Stromal cell of bone marrow (primary cell): ENCODE results near the gene TEAD1.

Experiments used
- DNase-seq: peaks from one replicate; pipeline ENCODE4 v3.0.0-alpha.2; 2012; ENCODE audit warnings: low read depth

The TEAD1 gene

DNA sequence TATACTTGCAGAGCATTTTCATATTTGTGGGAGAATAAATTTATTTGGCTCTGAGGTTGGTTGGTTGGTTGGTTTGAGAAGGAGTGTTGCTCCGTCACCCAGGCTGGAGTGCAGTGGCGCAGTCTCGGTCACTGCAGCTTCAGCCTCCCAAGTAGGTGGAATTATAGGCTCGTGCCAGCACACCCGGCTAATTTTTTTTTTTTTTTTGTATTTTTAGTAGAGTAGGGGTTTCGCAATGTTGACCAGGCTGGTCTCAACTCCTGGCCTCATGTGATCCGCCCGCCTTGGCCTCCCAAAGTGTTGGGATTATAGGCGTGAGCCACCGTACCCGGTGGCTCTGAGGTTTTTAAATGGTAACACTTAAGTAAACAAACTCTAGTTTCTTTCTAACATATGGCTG is 161.1 kb downstream of the TEAD1 start:
- no peak for DNase-seq

DNA sequence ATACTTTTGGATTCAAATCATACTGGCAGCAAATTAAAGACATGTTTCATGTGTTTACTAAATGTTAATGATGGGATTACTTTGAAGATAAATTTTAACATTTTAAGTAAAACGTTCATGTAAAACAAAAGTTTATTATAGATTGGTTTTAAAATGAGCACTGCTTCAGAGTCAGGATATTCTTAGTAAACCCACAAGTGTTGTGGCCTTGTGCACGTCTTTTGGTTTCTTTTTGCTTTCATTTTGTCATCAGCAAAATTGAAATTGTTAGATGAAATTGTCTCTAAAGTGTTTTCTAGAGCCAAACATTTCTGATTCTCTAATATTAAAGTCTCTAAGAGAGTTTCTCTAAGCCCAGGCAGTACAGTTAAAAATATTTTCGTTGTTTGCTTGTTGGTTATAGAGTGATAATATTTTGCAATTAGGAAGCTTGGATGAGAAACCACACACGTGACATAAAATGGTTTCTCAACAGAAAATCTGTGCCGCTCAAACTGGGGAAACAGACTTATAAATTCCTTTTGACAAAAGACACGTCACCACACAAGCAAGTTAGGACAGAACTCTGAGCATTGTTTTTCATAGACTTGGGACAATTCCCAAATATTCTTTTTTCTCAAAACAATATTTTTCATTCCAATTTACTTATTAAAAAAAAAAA is 164.4 kb downstream of the TEAD1 start:
- DNase-seq: no peak

DNA sequence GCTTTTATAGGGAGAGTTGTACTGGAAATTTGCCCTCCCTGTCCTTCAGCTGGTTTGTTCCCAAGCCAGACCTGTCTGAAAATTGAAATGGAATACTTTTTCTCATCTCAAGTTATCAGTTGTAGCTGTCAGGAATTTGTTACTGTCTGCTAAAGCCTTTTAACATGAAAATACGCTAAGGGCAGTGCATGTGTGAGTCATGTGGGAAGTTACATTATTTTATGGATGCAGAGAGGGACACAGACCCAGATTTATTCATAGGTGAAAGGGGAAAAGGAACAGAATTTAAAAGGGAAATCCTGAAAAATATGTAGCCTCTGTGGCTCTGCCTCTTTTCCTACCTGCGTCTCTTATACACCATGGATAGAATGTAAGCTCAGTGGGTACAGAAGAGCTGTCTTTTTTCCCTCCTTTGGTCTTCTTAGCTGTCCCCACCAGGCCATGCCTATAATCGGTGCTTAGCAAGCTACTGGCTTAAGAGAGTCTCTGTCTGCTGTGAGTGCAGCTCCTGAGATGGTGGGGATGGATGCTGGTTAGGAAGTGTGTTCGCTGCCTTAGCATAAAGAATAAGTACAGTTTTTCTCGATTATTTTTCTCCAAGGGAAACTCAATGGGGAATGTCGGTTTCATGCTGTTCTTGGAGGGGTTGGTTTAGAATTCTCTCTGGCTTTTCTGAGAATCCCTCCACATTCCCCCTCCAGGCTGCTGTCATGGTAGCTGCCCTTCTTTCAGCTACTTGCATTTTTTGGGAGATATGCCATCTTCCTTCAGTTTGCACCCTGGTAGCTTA is 166.8 kb downstream of the TEAD1 start:
- no peak for DNase-seq

DNA sequence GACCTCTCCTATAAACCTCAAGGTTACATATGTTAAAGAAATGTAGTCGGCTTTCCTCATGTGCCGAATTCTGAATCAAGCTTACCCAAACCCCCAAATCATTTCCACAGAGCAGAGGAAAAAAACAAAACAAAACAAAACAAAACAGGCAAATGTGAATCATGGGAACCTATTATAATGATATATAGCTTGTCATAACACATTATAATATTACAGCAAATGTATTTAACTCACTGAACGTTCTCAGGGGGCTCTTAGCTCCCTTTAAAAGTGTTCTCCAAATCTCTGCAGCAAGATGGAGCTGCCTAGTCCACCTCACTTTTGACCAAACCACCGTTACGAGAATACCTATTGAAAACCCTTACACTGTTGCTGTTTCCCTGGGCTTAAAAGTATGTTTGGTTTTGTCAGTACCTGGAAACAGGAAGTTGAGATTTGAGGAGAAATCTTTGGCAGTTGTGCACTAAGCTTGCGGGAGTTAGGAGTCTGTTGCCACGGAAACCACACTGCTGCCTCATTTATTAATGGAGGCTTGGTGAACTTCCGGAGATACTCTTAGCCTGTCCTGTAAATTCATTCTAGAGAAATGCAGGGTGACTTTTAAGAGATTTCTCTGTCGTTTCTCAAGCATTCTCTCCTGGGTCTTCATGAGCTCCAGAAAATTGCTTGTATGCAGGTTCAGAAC is 167.9 kb downstream of the TEAD1 start:
- DNase-seq: peak; percentile 59

DNA sequence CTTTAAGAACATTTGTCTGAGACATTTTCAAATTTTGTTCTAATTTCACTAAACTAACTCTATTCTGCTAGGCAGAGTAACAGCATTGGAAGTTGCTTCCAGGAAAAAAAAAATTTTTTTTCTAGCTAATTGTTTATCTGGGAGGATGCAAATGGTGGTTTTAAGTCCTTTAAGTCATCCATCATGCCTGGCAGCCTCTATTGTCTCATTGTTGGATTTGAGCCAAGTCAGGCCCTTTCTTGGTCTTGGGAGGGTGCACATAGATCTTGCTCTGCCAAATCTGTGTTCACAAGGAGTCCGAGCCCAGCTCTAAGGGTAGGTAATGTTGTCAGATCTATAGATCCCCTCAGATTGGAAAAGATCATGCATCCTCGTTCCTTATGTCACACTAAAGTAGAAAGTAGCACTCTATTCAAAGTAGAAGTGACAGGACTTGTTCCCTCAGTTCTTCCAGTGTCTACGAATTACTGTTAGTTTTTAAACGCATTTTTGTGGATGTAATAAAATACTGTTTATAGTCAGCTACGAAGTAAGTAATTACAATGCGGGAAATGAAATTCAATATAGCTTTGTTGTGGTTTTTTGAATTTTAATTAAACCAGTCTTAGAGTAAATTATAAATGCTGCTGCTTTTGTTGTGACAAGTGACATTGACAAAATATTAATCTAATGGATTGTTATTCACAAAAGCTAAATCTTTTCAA is 168.9 kb downstream of the TEAD1 start:
- DNase-seq: no peak

DNA sequence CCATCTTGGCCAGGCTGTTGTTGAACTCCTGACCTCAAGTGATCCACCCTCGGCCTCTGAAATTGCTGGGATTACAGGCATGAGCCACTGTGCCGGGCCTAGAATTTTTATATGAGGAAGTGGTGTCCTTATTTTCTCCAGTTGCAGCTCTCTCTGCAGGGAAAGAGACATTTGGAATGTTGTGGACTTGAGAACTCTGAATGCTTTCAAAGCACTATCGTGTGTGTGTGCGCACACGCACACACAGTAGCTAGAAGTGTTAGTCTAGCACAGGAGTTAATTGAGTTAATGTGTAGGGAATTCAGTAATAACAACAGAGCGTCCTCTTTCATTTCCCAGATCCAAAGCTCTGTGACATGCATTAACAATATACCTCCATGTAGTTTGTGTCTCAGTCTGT is 170.9 kb downstream of the TEAD1 start:
- no peak for DNase-seq

DNA sequence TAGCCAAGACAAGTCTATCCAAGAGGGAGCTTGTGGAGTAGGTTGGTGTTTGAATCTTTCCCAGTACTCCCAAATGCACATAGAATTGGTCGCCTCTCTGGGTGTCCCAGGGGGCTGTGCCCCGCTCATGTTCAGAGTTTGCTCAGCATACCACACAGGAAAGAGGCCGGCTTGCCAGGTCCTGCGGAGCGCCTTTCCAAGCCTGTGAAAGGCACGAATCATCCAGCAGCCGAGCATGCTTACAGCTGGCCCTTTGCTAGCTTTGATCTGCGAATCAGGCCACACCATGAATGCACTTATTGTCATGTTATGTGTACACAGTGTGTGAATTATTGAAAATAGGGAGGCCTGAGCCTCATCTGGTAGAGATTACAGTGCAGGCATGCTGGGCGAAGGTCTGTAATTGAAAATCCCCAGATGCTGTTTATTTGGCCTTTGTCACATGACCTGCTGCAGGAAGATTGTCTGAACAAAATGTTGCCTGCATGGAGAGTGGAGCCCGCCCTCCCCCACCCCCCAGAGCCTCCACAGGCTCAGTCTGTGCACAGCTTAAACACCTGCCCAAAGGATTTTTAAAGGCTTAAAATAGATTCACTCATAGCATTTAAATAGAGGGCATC is 171.6 kb downstream of the TEAD1 start:
- no peak for DNase-seq

DNA sequence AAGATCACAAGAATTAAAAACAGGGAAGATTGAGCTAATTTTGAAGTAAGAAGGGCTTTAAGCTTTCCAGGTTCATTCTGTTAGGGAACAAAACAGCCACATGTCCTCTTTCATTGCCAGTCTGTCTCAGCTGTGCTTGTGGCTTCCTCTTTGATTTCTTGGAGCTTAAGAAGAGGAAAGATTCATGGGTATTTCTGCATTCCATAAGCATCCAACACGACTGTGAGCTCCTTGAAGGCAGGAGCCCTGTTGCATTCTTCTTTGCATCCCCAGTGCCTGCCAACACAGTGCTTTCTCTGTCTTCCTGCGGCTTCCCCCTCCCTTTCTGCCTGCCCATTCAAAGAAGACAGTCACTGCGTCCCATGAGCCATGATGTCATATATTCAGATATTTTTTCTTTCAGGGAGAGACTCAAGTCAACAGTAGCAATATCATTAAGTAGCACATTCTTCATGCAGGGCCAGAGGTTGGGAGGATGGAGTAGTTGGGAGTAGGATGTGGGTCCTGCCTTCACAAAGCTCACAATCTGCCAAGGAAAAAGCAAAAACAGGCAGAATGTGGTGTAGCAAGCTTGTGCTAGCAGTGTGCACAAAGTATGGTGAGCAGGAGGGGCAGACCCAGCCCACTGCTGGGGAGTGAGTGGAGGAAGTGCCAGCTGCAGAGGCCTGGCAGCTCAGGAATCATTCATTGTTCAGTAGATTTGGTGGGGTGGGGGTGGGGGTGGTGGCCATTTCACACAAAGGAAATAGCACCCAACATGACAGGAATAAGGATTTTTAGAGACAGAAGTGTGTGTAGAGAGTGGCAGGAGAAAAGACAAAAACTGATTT is 172.8 kb downstream of the TEAD1 start:
- DNase-seq: no peak

DNA sequence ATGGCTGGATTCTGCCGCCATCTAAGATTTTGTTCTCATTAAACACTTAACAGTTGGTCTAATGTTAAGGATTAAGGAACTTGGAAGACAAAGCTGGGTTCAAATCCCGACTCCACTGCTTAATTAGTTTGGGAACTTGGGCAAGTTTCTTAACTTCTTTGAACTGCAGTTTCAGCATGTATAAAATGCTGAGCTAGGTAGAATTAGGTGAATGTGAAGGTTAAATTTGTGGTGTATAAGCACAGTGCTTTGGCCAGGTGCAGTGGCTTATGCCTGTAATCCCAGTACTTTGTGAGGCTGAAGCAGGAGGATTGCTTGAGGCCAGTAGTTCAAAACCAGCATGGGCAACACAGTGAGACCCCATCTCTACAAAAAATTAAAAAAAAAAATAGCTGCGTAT is 174.2 kb downstream of the TEAD1 start:
- DNase-seq: no peak

DNA sequence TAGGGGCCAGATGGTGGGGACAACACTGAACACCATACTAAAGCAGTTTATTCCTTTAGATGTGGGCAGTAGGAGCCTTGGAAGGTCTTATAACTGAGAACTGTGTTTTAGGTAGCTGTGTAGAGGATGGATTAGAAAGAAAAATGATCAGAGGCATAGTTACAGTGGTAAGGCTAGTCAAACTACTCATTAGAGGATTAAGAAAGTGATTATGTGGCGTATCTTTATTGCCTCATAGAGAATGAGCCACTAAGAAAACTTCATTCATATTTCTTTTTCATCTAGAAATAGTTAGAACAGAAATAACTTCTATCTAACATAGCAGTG is 179.1 kb downstream of the TEAD1 start:
- DNase-seq: no peak

DNA sequence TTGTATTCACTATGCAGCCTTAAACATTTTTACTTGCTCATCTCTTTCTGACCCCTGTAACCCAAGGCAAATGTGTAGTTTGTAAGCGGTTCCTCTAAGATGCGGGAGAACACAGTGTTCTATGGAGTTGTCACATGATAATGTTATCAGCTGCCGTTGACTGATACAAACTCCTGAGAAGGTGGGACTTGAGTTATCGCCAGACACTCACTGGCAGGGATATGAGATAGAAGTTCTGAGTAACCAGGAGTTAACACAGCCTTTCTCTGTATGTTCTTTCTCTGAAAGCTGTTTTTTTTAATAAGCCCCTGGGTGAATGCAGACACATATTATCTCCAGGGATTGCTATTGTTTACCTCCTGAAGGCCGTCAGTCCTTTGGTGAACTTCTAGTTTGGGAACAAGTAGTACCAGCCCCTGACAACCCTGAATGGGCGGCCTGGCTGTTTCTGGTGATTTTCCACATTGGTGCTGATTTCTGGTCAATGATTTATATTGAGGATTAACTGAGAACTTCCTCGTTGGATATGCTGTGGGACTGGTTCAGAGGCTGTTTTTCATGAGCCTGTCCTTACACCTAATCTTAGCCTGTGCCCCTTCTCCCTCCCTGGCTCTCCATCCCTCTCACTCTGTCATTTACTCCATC is 179.6 kb downstream of the TEAD1 start:
- no peak for DNase-seq

DNA sequence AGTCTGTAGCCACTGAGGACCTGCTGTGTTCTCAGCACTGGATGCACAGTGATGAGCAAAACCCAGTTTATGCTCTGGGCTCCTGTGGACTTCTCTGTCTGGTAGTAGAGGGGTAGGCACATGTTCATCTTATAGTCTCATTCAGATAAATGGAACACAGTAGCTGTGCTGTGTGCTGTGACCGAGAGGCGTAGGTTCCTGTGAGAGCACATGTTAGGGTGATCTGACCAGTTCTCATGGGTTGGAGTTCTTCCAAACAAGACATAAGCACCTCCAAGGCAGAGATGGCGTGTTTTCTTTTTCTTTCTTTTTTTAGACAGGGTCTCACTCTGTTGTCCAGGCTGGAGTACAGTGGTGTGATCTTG is 180.1 kb downstream of the TEAD1 start:
- DNase-seq: no peak

DNA sequence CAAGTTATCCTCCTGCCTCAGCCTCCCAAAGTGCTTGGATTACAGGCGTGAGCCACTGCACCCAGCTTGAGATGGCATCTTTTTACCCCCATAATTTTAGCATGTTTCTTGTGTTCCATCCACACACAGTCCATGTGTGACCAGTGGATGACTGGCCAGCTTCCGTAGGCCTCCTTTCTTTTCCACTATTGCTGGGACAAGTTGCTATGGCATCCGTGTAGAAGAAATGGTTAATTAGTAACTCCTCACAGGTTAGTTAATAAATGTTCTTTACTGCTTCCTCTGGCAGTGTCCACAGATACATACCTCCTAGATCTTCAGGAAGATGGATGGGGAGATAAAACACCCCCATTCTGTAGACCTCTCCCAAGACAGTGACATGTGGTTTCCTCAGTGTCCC is 180.6 kb downstream of the TEAD1 start:
- DNase-seq: no peak

DNA sequence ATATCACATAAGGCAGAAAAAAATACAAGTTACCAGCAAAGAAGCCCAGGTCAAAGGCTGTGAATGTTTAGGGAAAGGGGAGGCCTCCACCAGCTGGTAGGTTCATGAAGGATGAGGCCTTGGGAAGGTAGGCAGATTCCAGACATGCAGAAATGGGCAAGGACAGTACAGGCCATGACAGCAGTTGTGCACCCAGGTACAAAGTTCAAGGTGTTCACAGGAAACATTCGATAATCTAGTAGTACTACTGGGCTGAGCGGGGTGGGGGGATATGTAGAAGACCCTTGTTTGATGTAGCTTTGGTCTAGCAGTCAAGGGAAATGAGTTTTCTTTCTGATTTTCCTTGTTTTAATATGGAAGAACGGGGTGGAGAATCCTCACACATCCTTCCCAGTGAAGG is 182.1 kb downstream of the TEAD1 start:
- DNase-seq: no peak

DNA sequence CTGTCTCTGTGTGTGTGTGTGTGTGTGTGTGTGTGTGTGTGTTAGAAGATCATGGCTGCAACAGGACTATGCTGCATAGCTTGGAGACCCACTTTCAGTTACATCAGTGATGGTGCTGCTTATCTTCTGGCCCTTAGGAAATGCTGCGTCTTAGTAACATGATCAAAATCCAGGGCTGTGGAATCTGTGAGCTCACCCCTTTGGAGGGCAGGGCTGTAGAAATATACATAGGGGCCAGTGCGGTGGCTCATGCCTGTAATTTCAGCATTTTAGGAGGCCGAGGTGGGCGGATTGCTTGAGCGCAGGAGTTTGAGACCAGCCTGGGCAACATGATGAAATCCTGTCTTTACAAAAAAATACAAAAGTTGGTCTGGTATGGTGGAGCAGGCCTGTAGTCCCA is 183.4 kb downstream of the TEAD1 start:
- DNase-seq: no peak

DNA sequence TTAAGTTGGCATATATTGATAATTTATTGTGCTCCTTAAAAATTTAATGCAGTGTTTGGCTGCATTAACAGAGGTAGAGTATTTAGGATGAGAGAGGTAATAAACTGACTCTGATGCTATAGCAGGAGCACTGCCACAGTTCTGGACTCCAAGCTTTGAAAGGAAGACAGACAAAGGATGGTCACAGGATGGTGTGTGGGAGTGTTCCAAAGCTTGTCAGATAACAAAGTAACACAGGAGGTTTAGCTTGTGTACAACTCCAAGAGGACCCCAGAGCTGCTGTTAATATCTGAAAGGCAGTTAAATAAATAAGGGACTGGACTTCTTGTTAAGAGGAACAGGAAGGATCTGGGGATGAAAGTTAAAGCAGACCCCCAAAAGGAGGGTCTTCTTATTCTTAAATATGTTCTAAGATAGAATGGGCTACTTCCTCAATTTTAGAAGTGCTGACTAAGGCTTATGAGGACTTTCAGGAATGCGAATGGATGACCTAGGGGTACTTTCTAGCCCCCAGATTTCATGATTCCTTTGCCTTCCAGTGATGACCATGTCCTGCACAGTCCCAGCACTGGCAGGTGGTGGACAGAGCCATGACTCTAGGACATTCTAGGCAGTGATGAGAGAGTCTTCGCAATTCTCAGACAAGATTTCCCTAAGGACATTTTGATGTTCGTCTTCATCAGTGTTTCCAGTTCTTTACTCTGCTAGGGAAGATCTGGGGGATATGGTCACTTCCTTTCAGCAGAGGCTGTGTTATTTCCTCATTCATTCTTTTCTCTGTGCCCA is 185.8 kb downstream of the TEAD1 start:
- no peak for DNase-seq

DNA sequence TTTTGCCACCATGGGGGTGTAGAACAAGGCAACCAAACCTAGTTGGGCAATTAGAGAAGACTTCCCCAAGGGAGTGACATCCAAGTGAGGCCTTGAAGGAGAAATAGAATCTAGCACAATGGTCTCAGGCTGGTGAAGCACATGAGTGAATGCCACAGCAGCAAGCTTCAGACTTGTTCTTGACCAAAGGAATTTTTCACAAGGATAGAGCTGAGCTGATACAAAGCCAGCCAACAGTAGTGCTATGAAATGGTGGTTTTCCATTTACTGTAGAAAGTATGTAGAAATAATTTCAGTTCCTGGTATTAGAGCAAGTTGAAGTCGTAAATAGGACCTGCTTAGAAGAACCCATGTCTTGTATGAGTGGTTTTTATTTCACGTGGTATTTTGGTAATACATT is 186.6 kb downstream of the TEAD1 start:
- no peak for DNase-seq

DNA sequence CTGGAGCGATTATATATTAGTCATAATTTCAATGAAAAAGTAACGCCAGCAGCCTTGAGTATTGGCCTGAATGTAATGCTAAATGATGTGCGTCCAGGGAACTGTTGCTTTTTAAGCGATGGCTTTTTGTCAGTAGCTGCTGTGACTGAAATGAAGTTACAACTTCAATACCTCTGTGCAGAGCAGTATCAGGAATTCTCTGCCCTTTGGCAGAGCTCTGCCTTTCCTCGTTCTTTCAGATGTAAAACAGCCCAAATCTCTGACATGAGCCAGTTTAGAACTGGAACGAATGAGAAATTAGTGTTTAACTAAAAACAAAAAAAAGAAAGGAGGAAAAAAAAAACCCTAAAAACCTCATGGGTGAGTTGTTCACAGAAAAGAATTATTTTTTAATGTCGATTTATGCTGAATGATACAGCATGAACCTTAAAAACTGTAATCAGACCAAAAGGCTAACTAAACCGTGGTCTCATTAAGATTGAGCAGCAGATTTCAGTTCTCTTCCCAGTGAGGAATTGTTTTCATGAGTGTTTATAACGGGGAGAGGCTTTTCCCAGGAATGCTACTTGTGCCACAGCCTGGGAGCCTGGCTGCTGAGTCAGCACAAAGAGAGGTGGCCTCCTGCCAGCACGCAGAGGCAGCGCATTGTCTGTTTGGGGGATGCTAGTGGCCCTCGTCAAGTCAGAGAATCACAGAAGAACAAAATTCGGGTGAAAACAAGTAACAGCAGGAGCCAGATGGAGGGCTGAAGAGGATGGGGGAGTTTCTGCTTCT is 188.7 kb downstream of the TEAD1 start:
- DNase-seq: peak; percentile 55

DNA sequence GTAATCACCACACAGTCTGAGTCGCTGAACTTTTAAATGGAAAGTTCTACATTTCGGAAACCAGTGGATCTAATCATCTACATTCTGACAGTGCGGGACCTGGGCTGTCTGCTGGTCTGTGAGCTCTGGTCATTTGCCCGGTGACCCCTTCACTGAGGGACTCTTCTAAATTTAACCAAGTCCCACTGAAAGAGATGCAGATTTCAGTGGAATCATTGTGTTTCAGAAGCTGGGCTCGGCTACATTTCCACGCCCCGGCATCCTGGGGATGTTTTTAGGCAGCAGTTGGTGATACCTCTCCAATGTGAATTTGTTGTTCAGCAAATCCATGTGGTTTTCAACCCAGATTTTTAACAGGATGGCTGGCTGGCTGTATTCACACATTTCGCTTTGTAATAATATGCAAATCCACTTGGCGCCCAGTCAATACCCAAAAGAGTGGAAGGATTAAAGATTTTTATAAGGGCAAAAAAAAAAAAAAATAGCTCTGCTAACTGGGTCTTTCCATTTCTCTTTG is 189.4 kb downstream of the TEAD1 start:
- DNase-seq: no peak
